GM18520 (cell line): ENCODE results near the gene UVSSA.

Experiments
- ATAC-seq: cut with Tn5 transposase; IDR thresholded peaks from one replicate; pipeline ENCODE4 v1.9.1; 2021; ENCODE audit not compliant: unreplicated experiment

The UVSSA gene

GRCh38 chr4:1373892-1374705 is 27.1 kb downstream of the UVSSA start:
- ATAC-seq = no peak

GRCh38 chr4:1374706-1375045 is 27.7 kb downstream of the UVSSA start:
- ATAC-seq = no peak

GRCh38 chr4:1375051-1375721 is 28.2 kb downstream of the UVSSA start:
- no peak for ATAC-seq

- no peak for ATAC-seq
Measured at GRCh38 chr4:1375761-1376322, 28.8 kb downstream of the UVSSA start.

GRCh38 chr4:1376391-1376840 is 29.4 kb downstream of the UVSSA start:
- no peak for ATAC-seq

- no peak for ATAC-seq
Measured at GRCh38 chr4:1376841-1377605, 30.0 kb downstream of the UVSSA start.

- ATAC-seq = no peak
Measured at GRCh38 chr4:1377606-1378261, 30.7 kb downstream of the UVSSA start.

- ATAC-seq = no peak
Measured at GRCh38 chr4:1378559-1379231, 31.7 kb downstream of the UVSSA start.

- no peak for ATAC-seq
Measured at GRCh38 chr4:1379351-1379781, 32.4 kb downstream of the UVSSA start.

GRCh38 chr4:1379801-1380331 is 32.9 kb downstream of the UVSSA start:
- no peak for ATAC-seq

GRCh38 chr4:1380368-1381151 is 33.6 kb downstream of the UVSSA start:
- ATAC-seq = no peak

GRCh38 chr4:1381181-1381621 is 34.2 kb downstream of the UVSSA start:
- no peak for ATAC-seq

GRCh38 chr4:1381944-1382541 is 35.0 kb downstream of the UVSSA start:
- ATAC-seq = no peak

- no peak for ATAC-seq
Measured at GRCh38 chr4:1382776-1383727, 36.0 kb downstream of the UVSSA start.

GRCh38 chr4:1383728-1384591 is 37.0 kb downstream of the UVSSA start:
- ATAC-seq = no peak

GRCh38 chr4:1384675-1385372 is 37.8 kb downstream of the UVSSA start:
- ATAC-seq = no peak
